Measurements from ENCODE around the gene PABPC4L.
"Not testable (repeated sequence)": the region's sequence is repeated elsewhere in the genome, so short reads cannot be mapped to it uniquely, and the experiment has no call there.

The PABPC4L gene

GRCh38 chr4:134201216-134202161 is at the start of gene PABPC4L:
Gene PABPC4L, minus strand, starts transcription at chr4:134201789. Its CDS starts 770 bp downstream, at chr4:134201019.
- DNase-seq (ENCODE audit: extremely low read depth in 1 of 2, low read depth in 1 of 2) = no peak

GRCh38 chr4:134251322-134251721 is 49.7 kb upstream of the PABPC4L start:
- no peak for DNase-seq (ENCODE audit: extremely low read depth in 1 of 2, low read depth in 1 of 2)

GRCh38 chr4:134243742-134244713 is 42.4 kb upstream of the PABPC4L start:
- no peak for DNase-seq (ENCODE audit: extremely low read depth in 1 of 2, low read depth in 1 of 2)

- DNase-seq (ENCODE audit: extremely low read depth in 1 of 2, low read depth in 1 of 2) = no peak
These were observed 17.5 kb upstream of the PABPC4L start for GRCh38 chr4:134219043-134219442.

- DNase-seq (ENCODE audit: extremely low read depth in 1 of 2, low read depth in 1 of 2) = no peak
These were observed 14.8 kb upstream of the PABPC4L start for GRCh38 chr4:134216411-134216810.

GRCh38 chr4:134215620-134216344 is 14.2 kb upstream of the PABPC4L start:
- DNase-seq (ENCODE audit: extremely low read depth in 1 of 2, low read depth in 1 of 2) = no peak

GRCh38 chr4:134207955-134208354 is 6.4 kb upstream of the PABPC4L start:
- not testable (repeated sequence) for DNase-seq (ENCODE audit: extremely low read depth in 1 of 2, low read depth in 1 of 2)

GRCh38 chr4:134202166-134202956 is 772 bp upstream of the PABPC4L start:
- no peak for DNase-seq (ENCODE audit: extremely low read depth in 1 of 2, low read depth in 1 of 2)

- DNase-seq (ENCODE audit: extremely low read depth in 1 of 2, low read depth in 1 of 2) = no peak
These were observed 776 bp downstream of the PABPC4L start for GRCh38 chr4:134200811-134201215.

GRCh38 chr4:134189949-134190348 is 11.6 kb downstream of the PABPC4L start:
- DNase-seq (ENCODE audit: extremely low read depth in 1 of 2, low read depth in 1 of 2) = no peak

GRCh38 chr4:134189480-134189879 is 12.1 kb downstream of the PABPC4L start:
- no peak for DNase-seq (ENCODE audit: extremely low read depth in 1 of 2, low read depth in 1 of 2)

GRCh38 chr4:134178706-134179105 is 22.9 kb downstream of the PABPC4L start:
- no peak for DNase-seq (ENCODE audit: extremely low read depth in 1 of 2, low read depth in 1 of 2)

- DNase-seq (ENCODE audit: extremely low read depth in 1 of 2, low read depth in 1 of 2) = no peak
These were observed 27.3 kb downstream of the PABPC4L start for GRCh38 chr4:134174271-134174670.

GRCh38 chr4:134160211-134160610 is 41.4 kb downstream of the PABPC4L start:
- DNase-seq (ENCODE audit: extremely low read depth in 1 of 2, low read depth in 1 of 2) = no peak

- no peak for DNase-seq (ENCODE audit: extremely low read depth in 1 of 2, low read depth in 1 of 2)
These were observed 47.5 kb downstream of the PABPC4L start for GRCh38 chr4:134154097-134154496.

- no peak for DNase-seq (ENCODE audit: extremely low read depth in 1 of 2, low read depth in 1 of 2)
These were observed 53.6 kb downstream of the PABPC4L start for GRCh38 chr4:134147941-134148340.

Measured in stimulated activated CD8-positive, alpha-beta memory T cell treated with anti-CD3 and anti-CD28 coated beads, Interleukin-7, amount 100 ng/mL, for 48 hours (primary cell).